Fibroblast of villous mesenchyme (primary cell): ENCODE measurements around the gene PTH1R. TPM values are rescaled to one million over a fixed set of nuclear protein-coding genes. Genes with fewer than 3 reads are reported as not detected.

Source experiments
- DNase-seq: peaks from one replicate; pipeline ENCODE4 v3.0.0-alpha.2; 2010; ENCODE audit warnings: low read depth
- H3K4me3 ChIP-seq: 2 replicates; pipeline ENCODE4 v1.5.1; 2011; ENCODE audit warnings: low read depth, mild to moderate bottlenecking, low read length
- total RNA-seq: library from RNA; depleted of rRNA; stranded (reverse); fragments of >200 nt; gene quantifications from 2 replicates; pipeline ENCODE4 v1.2.3, GENCODE V29; 2012
- TF ChIP-seq, protein P1 (sequence below): IDR thresholded peaks from 2 replicates; pipeline ENCODE4 v1.5.1; 2012; ENCODE audit warnings: low read depth, mild to moderate bottlenecking, low read length; ENCODE audit not compliant: insufficient read depth

PTH1R gene
- total RNA-seq, 1 donor: 2.6 TPM

DNA sequence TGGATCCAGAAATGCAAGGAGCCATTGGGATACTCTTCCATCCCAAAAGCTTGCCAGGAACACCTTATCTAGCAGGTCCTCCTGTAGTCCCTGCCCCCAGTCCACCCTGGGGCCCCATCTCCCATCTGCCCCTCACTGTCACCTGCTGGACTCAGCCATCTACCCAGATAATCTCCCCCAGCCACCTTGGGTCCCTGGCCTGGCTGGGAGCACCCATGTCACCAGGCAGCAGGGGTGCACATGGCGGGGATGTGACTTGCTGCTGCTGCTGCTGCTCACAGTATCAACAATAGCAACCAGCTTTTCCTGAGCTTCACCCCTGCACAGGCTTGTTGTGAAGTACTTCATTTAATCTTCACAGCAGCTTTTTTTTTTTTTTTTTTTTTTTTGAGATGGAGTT, 12.6 kb downstream of the PTH1R start:
- DNase-seq: no peak
- TF ChIP-seq, protein P1, sequence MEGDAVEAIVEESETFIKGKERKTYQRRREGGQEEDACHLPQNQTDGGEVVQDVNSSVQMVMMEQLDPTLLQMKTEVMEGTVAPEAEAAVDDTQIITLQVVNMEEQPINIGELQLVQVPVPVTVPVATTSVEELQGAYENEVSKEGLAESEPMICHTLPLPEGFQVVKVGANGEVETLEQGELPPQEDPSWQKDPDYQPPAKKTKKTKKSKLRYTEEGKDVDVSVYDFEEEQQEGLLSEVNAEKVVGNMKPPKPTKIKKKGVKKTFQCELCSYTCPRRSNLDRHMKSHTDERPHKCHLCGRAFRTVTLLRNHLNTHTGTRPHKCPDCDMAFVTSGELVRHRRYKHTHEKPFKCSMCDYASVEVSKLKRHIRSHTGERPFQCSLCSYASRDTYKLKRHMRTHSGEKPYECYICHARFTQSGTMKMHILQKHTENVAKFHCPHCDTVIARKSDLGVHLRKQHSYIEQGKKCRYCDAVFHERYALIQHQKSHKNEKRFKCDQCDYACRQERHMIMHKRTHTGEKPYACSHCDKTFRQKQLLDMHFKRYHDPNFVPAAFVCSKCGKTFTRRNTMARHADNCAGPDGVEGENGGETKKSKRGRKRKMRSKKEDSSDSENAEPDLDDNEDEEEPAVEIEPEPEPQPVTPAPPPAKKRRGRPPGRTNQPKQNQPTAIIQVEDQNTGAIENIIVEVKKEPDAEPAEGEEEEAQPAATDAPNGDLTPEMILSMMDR: no peak
- H3K4me3 ChIP-seq: no peak overlapping the region

GRCh38 chr3:46891132-46891531, 13.6 kb downstream of the PTH1R start:
- no peak overlapping the region for H3K4me3 ChIP-seq
- TF ChIP-seq, protein P1: no peak
- DNase-seq: no peak

DNA sequence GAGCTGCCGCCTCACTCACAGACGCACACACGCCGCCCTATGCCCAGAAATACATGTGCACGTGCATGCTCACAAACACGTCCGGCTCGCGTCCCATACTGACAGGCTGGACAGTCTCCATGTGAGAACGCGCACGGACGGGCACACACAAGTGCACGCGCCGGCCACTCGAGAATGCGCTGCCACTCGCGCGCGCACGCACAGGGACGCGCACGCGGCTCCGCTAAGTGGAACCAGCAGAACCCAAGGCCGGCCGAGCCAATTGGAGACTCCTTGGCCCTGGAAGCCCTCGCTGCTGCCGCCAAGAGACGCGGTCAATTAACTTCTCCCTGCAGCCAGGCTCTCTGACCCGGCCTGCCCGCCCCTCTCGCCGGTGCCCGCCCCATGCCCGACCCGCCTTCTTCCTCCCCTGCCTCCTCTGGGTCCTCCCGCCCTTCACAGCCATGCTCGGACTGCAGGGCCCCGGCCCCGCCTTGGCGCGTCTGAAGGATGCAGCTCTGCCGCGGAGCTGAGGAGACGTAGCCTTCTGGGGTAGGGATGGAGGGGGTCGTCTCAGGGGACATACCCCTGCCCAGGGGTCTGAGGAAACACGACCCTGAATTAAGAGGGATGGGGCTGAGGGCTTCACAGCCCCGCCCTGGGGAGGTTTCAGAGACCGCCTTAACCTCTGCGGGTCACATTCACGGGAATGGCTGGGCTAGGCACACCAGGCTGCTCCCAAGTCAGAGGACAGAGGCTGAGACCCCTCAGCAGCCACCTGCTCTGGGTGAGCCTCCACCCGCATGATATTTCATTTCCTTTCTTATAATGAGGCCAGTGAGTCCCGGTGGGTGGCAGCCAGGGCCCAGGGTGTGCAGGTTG, 15.0 kb downstream of the PTH1R start:
- peak; percentile 58 for DNase-seq
- TF ChIP-seq, protein P1: no peak

GRCh38 chr3:46893146-46893748, 15.7 kb downstream of the PTH1R start:
- no peak overlapping the region for H3K4me3 ChIP-seq
- TF ChIP-seq, protein P1: no peak
- no peak for DNase-seq

More for the DNA sequence above, 15.0 kb downstream of the PTH1R start:
- H3K4me3 ChIP-seq: peak overlapping the region; percentile 32

DNA sequence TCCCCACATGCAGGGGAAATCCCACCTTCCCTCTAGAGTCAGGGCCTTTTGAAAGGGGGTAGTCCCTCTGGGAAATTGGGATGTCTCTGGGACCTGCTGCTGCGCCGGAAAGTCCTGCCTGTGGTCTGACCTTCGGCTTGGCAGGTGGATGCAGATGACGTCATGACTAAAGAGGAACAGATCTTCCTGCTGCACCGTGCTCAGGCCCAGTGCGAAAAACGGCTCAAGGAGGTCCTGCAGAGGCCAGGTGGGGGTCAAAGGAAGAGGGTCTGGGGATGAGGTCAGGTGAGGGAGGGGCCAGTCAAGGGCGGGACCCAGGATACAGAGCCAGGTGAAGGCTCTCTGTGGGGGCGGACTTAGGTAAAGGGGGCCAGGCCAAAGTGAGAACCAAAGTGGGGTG, 16.2 kb downstream of the PTH1R start:
- no peak for DNase-seq
- TF ChIP-seq, protein P1: no peak
- H3K4me3 ChIP-seq: no peak overlapping the region

DNA sequence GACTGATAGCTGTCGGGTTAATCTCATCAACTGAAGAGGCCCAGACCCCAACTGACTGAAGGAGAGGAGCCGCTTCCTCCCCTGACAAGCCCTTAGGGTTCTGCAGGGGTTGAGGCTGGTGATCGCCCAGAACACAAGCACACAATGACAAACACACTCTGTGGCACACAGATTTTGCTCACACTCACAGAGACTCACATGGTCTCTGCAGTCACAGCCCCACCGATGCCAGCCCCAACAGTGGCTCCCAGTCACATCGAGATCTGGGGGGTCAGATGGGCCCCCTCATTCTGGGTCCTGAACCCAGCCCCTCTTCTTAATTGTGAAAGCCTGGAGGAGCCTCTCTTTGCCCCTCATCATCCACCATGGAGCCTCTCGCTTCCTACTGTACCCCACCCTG, 16.7 kb downstream of the PTH1R start:
- no peak overlapping the region for H3K4me3 ChIP-seq
- TF ChIP-seq, protein P1: no peak
- DNase-seq: no peak
